HG02884 (cell line): ENCODE data around the gene GAMT.

Source experiments
- ATAC-seq: cut with Tn5 transposase; IDR thresholded peaks from one replicate; pipeline ENCODE4 v1.9.1; 2021; ENCODE audit warnings: mild to moderate bottlenecking, moderate library complexity; ENCODE audit not compliant: unreplicated experiment

The GAMT gene

GRCh38 chr19:1434040-1434366 is 32.7 kb upstream of the GAMT start:
- no peak for ATAC-seq

- ATAC-seq = no peak
Measured at GRCh38 chr19:1433119-1434039, 32.0 kb upstream of the GAMT start.

GRCh38 chr19:1432507-1432887 is 31.2 kb upstream of the GAMT start:
- no peak for ATAC-seq

- ATAC-seq = no peak
Measured at GRCh38 chr19:1431759-1432506, 30.6 kb upstream of the GAMT start.

- ATAC-seq = no peak
Measured at GRCh38 chr19:1430246-1430645, 28.9 kb upstream of the GAMT start.

GRCh38 chr19:1429750-1430149 is 28.4 kb upstream of the GAMT start:
- no peak for ATAC-seq

- ATAC-seq = no peak
Measured at GRCh38 chr19:1428738-1429391, 27.5 kb upstream of the GAMT start.

- ATAC-seq = no peak
Measured at GRCh38 chr19:1427221-1427920, 26.0 kb upstream of the GAMT start.

GRCh38 chr19:1426736-1427135 is 25.4 kb upstream of the GAMT start:
- ATAC-seq = no peak

GRCh38 chr19:1425902-1426301 is 24.6 kb upstream of the GAMT start:
- ATAC-seq = no peak

GRCh38 chr19:1425102-1425837 is 23.9 kb upstream of the GAMT start:
- ATAC-seq = no peak

GRCh38 chr19:1424192-1424955 is 23.0 kb upstream of the GAMT start:
- no peak for ATAC-seq

GRCh38 chr19:1423436-1424191 is 22.3 kb upstream of the GAMT start:
- ATAC-seq = no peak

- no peak for ATAC-seq
Measured at GRCh38 chr19:1422943-1423342, 21.6 kb upstream of the GAMT start.

GRCh38 chr19:1422360-1422759 is 21.0 kb upstream of the GAMT start:
- no peak for ATAC-seq

- ATAC-seq = no peak
Measured at GRCh38 chr19:1421958-1422305, 20.6 kb upstream of the GAMT start.

- no peak for ATAC-seq
Measured at GRCh38 chr19:1421218-1421957, 20.0 kb upstream of the GAMT start.

- no peak for ATAC-seq
Measured at GRCh38 chr19:1420590-1420989, 19.2 kb upstream of the GAMT start.
